Common myeloid progenitor, CD34-positive (primary cell): ENCODE results near the gene LXN.

Source experiments
- CTCF ChIA-PET: fragments of 350-600 bp; sonication (Branson Sonifier 250); formaldehyde crosslinking; loops from one replicate; lab custom pipeline; 2021; ENCODE audit warnings: antibody characterized with exemption; lab: Charles Lee
- POLR2A ChIA-PET: fragments of 350-600 bp; sonication (Branson Sonifier 250); formaldehyde crosslinking; loops from one replicate; lab custom pipeline; 2021; ENCODE audit warnings: antibody characterized with exemption; lab: Charles Lee
- DNase-seq, 3 donors: peaks; one replicate each; pipeline versions ENCODE4 v3.0.0 to v3.0.0-alpha.2; 2013
- H3K27ac ChIP-seq, 2 experiments: 1 replicate in 1 of 2; 2 replicates in 1 of 2; pipeline ENCODE4 v1.7.0; 2013; ENCODE audit warnings: inconsistent platforms in 2 of 2, low read length in 2 of 2, mild to moderate bottlenecking in 2 of 2, low read depth in 1 of 2, moderate library complexity in 1 of 2; ENCODE audit not compliant: severe bottlenecking in 2 of 2, insufficient read depth in 1 of 2, poor library complexity in 1 of 2
- H3K27me3 ChIP-seq, 5 experiments: replicated peaks in 2 of 5; 1 replicate in 3 of 5; 2 replicates in 2 of 5; pipeline versions ENCODE4 v1.6.1 to v1.7.0; 2013; ENCODE audit warnings: low read length in 4 of 5, mild to moderate bottlenecking in 2 of 5, moderate library complexity in 2 of 5, inconsistent platforms in 1 of 5; ENCODE audit not compliant: insufficient read depth in 5 of 5, control insufficient read depth in 4 of 5
- H3K36me3 ChIP-seq, 4 experiments: 1 replicate in 2 of 4; 2 replicates in 2 of 4; pipeline versions ENCODE4 v1.6.1 to v1.7.0; 2013; ENCODE audit warnings: low read length in 3 of 4, control low read depth in 1 of 4, mild to moderate bottlenecking in 1 of 4; ENCODE audit not compliant: control insufficient read depth in 4 of 4, insufficient read depth in 4 of 4
- H3K4me1 ChIP-seq, 4 experiments: 1 replicate in 3 of 4; 2 replicates in 1 of 4; pipeline versions ENCODE4 v1.6.1 to v1.7.1; 2013; ENCODE audit warnings: low read length in 3 of 4, mild to moderate bottlenecking in 3 of 4, control low read depth in 1 of 4, inconsistent platforms in 1 of 4, moderate library complexity in 1 of 4; ENCODE audit not compliant: control insufficient read depth in 4 of 4, insufficient read depth in 4 of 4; ENCODE audit errors: control extremely low read depth in 1 of 4
- H3K4me3 ChIP-seq, 7 experiments: 1 replicate in 4 of 7; 2 replicates in 3 of 7; pipeline versions ENCODE4 v1.5.1 to v1.7.0; 2013; ENCODE audit warnings: mild to moderate bottlenecking in 7 of 7, low read length in 6 of 7, moderate library complexity in 6 of 7, inconsistent platforms in 2 of 7, low read depth in 2 of 7, control low read depth in 1 of 7; ENCODE audit not compliant: insufficient read depth in 4 of 7, control insufficient read depth in 1 of 7; ENCODE audit errors: extremely low read depth in 1 of 7
- H3K9me3 ChIP-seq, 5 experiments: 1 replicate in 4 of 5; 2 replicates in 1 of 5; pipeline versions ENCODE4 v1.6.1 to v1.7.1; 2013; ENCODE audit warnings: low read length in 4 of 5, mild to moderate bottlenecking in 2 of 5, inconsistent platforms in 1 of 5, low read depth in 1 of 5, moderate library complexity in 1 of 5; ENCODE audit not compliant: control insufficient read depth in 4 of 5, insufficient read depth in 2 of 5; ENCODE audit errors: control extremely low read depth in 1 of 5
- WGBS: methylation state at CpG from one replicate; pipeline ENCODE4 v1.1.5; 2013; ENCODE audit not compliant: insufficient coverage; 5-methylcytosine and 5-hydroxymethylcytosine counted together

The LXN gene

DNA sequence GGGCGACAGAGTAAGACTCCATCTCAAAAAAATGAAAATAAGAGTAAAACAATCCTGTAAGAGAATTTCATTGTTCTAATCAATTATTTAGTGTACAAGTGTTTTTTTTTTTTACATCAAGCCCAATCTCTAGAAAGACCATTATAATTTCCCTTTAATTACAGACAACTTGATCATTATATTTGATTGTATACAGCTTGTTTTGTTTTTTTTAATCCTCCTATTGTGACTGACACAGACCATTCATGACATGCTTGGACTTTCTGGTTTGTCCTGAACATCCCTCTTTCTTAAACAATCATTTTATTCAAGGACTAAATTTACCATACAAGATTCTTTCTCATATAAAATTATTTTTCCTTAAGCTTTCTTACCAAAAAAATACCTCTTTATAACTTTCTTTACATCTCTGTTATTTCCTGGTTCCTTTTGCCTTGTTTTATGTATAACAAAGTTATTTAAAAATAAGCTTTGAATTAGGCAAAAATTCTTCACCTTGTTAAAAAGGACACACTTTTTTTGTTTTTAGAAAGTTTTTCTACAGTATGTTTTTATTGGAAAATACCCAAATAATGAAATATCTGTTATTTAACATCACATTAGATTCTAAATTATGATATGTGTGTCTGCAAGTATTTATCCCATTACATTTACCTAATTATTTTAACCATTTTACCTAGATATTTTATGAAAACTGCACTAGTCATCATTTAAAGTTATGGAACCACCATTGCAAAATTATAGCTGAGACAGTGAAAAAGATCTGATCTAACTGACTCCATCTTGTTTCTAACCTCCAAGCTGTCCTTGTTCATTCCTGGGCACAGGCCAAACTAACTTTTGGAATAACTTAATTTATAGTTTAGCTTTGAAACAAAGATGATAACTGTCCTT is 54.2 kb downstream of the LXN start:
- CTCF ChIA-PET, result no interaction called here
- Histone ChIP-seq H3K9me3 (peaks cover 0 to 14% (median 10%) of the 10 kb centered on the region in 5 experiments), H3K36me3 (no peaks in the 10 kb centered on the region), H3K27ac (no peak overlapping the region), H3K4me1 (no peaks in the 10 kb centered on the region), H3K4me3 (no peak overlapping the region), H3K27me3 (no peaks in the 10 kb centered on the region)
- POLR2A ChIA-PET, result no interaction called here
- no CpG with 5 or more reads among the region's 1 CpG for WGBS
- no peak for DNase-seq
